Measurements from ENCODE around the gene COL5A1.

COL5A1 gene

GRCh38 chr9:134787601-134788531, 146.3 kb downstream of the COL5A1 start:
- Histone ChIP-seq H3K36me3 (ENCODE audit: insufficient read depth, low read length) (no peaks in the 10 kb centered on the region), H3K9ac (ENCODE audit: low read depth, low read length) (no peak overlapping the region), H3K9me3 (ENCODE audit: control insufficient read depth, insufficient read depth, low read length) (no peaks in the 10 kb centered on the region), H3K4me1 (ENCODE audit: insufficient read depth, low read length) (no peaks in the 10 kb centered on the region)

GRCh38 chr9:134789168-134789567, 147.6 kb downstream of the COL5A1 start:
- Histone ChIP-seq H3K4me1 (ENCODE audit: insufficient read depth, low read length) (no peaks in the 10 kb centered on the region), H3K9ac (ENCODE audit: low read depth, low read length) (no peak overlapping the region), H3K36me3 (ENCODE audit: insufficient read depth, low read length) (no peaks in the 10 kb centered on the region), H3K9me3 (ENCODE audit: control insufficient read depth, insufficient read depth, low read length) (no peaks in the 10 kb centered on the region)

GRCh38 chr9:134791009-134791408, 149.4 kb downstream of the COL5A1 start:
- no peaks in the 10 kb centered on the region for H3K36me3 ChIP-seq (ENCODE audit: insufficient read depth, low read length)
- no peaks in the 10 kb centered on the region for H3K4me1 ChIP-seq (ENCODE audit: insufficient read depth, low read length)
- H3K9ac ChIP-seq (ENCODE audit: low read depth, low read length) = no peak overlapping the region
- no peaks in the 10 kb centered on the region for H3K9me3 ChIP-seq (ENCODE audit: control insufficient read depth, insufficient read depth, low read length)

- Histone ChIP-seq H3K4me1 (ENCODE audit: insufficient read depth, low read length) (no peaks in the 10 kb centered on the region), H3K9ac (ENCODE audit: low read depth, low read length) (no peak overlapping the region), H3K9me3 (ENCODE audit: control insufficient read depth, insufficient read depth, low read length) (no peaks in the 10 kb centered on the region), H3K36me3 (ENCODE audit: insufficient read depth, low read length) (no peaks in the 10 kb centered on the region)
These were observed 151.0 kb downstream of the COL5A1 start for GRCh38 chr9:134792627-134793026.

- no peaks in the 10 kb centered on the region for H3K36me3 ChIP-seq (ENCODE audit: insufficient read depth, low read length)
- no peaks in the 10 kb centered on the region for H3K4me1 ChIP-seq (ENCODE audit: insufficient read depth, low read length)
- no peaks in the 10 kb centered on the region for H3K9me3 ChIP-seq (ENCODE audit: control insufficient read depth, insufficient read depth, low read length)
- no peak overlapping the region for H3K9ac ChIP-seq (ENCODE audit: low read depth, low read length)
These were observed 151.9 kb downstream of the COL5A1 start for GRCh38 chr9:134793288-134794188.

- Histone ChIP-seq H3K4me1 (ENCODE audit: insufficient read depth, low read length) (no peaks in the 10 kb centered on the region), H3K9me3 (ENCODE audit: control insufficient read depth, insufficient read depth, low read length) (no peaks in the 10 kb centered on the region), H3K36me3 (ENCODE audit: insufficient read depth, low read length) (peaks cover 4% of the 10 kb centered on the region; the same call in 1 of the 2 replicates), H3K9ac (ENCODE audit: low read depth, low read length) (no peak overlapping the region)
These were observed 153.2 kb downstream of the COL5A1 start for GRCh38 chr9:134794663-134795370.

- Histone ChIP-seq H3K9ac (ENCODE audit: low read depth, low read length) (no peak overlapping the region), H3K9me3 (ENCODE audit: control insufficient read depth, insufficient read depth, low read length) (no peaks in the 10 kb centered on the region), H3K36me3 (ENCODE audit: insufficient read depth, low read length) (peaks cover 4% of the 10 kb centered on the region; the same call in 1 of the 2 replicates), H3K4me1 (ENCODE audit: insufficient read depth, low read length) (no peaks in the 10 kb centered on the region)
These were observed 153.8 kb downstream of the COL5A1 start for GRCh38 chr9:134795446-134795845.

GRCh38 chr9:134796882-134797281, 155.3 kb downstream of the COL5A1 start:
- H3K4me1 ChIP-seq (ENCODE audit: insufficient read depth, low read length) = no peaks in the 10 kb centered on the region
- H3K9ac ChIP-seq (ENCODE audit: low read depth, low read length) = no peak overlapping the region
- H3K36me3 ChIP-seq (ENCODE audit: insufficient read depth, low read length) = peaks cover 4% of the 10 kb centered on the region; the same call in 1 of the 2 replicates

GRCh38 chr9:134800791-134801339, 159.3 kb downstream of the COL5A1 start:
- Histone ChIP-seq H3K9ac (ENCODE audit: low read depth, low read length) (no peak overlapping the region), H3K9me3 (ENCODE audit: control insufficient read depth, insufficient read depth, low read length) (no peaks in the 10 kb centered on the region), H3K4me1 (ENCODE audit: insufficient read depth, low read length) (no peaks in the 10 kb centered on the region), H3K36me3 (ENCODE audit: insufficient read depth, low read length) (peaks cover 4% of the 10 kb centered on the region; the same call in 1 of the 2 replicates)

More at GRCh38 chr9:134796882-134797281, 155.3 kb downstream of the COL5A1 start:
- no peaks in the 10 kb centered on the region for H3K9me3 ChIP-seq (ENCODE audit: control insufficient read depth, insufficient read depth, low read length)

- peaks cover 4% of the 10 kb centered on the region; the same call in 1 of the 2 replicates for H3K36me3 ChIP-seq (ENCODE audit: insufficient read depth, low read length)
- H3K4me1 ChIP-seq (ENCODE audit: insufficient read depth, low read length) = no peaks in the 10 kb centered on the region
- no peak overlapping the region for H3K9ac ChIP-seq (ENCODE audit: low read depth, low read length)
- H3K9me3 ChIP-seq (ENCODE audit: control insufficient read depth, insufficient read depth, low read length) = no peaks in the 10 kb centered on the region
These were observed 160.7 kb downstream of the COL5A1 start for GRCh38 chr9:134802216-134802795.

GRCh38 chr9:134804871-134805270, 163.3 kb downstream of the COL5A1 start:
- Histone ChIP-seq H3K4me1 (ENCODE audit: insufficient read depth, low read length) (no peaks in the 10 kb centered on the region), H3K9ac (ENCODE audit: low read depth, low read length) (no peak overlapping the region), H3K9me3 (ENCODE audit: control insufficient read depth, insufficient read depth, low read length) (no peaks in the 10 kb centered on the region), H3K36me3 (ENCODE audit: insufficient read depth, low read length) (no peaks in the 10 kb centered on the region)

GRCh38 chr9:134807716-134808446, 166.3 kb downstream of the COL5A1 start:
- Histone ChIP-seq H3K36me3 (ENCODE audit: insufficient read depth, low read length) (no peaks in the 10 kb centered on the region), H3K9ac (ENCODE audit: low read depth, low read length) (no peak overlapping the region), H3K4me1 (ENCODE audit: insufficient read depth, low read length) (peaks cover 8% of the 10 kb centered on the region), H3K9me3 (ENCODE audit: control insufficient read depth, insufficient read depth, low read length) (no peaks in the 10 kb centered on the region)

- H3K4me1 ChIP-seq (ENCODE audit: insufficient read depth, low read length) = peaks cover 8% of the 10 kb centered on the region
- no peaks in the 10 kb centered on the region for H3K9me3 ChIP-seq (ENCODE audit: control insufficient read depth, insufficient read depth, low read length)
- no peak overlapping the region for H3K9ac ChIP-seq (ENCODE audit: low read depth, low read length)
- no peaks in the 10 kb centered on the region; the same call in 1 of the 2 replicates for H3K36me3 ChIP-seq (ENCODE audit: insufficient read depth, low read length)
These were observed 166.8 kb downstream of the COL5A1 start for GRCh38 chr9:134808447-134808792.
